Peyer's patch (tissue), 4 donors: ENCODE results near the gene PCYOX1L. TPM values are rescaled to one million over a fixed set of nuclear protein-coding genes. Genes with fewer than 3 reads are reported as not detected.

ENCODE experiments used
- DNase-seq, 3 donors: peaks; one replicate each; pipeline ENCODE4 v3.0.0-alpha.2; 2017 to 2019
- H3K27ac ChIP-seq, 4 donors: fragments of 200-600 bp; sonication (generic); one replicate each; pipeline ENCODE4 v1.5.1; 2016 to 2019
- H3K27me3 ChIP-seq, 2 donors: fragments of 200-600 bp; sonication (generic); one replicate each; pipeline ENCODE4 v1.5.1; 2019
- H3K36me3 ChIP-seq, 3 donors: fragments of 200-600 bp; sonication (generic); one replicate each; pipeline ENCODE4 v1.5.1; 2016 to 2019
- H3K4me1 ChIP-seq, 4 donors: fragments of 200-600 bp; sonication (generic); one replicate each; pipeline ENCODE4 v1.5.1; 2016 to 2019
- H3K4me3 ChIP-seq, 4 donors: fragments of 200-600 bp; sonication (generic); 1 replicate in 3 of 4; 2 replicates in 1 of 4; pipeline ENCODE4 v1.5.1; 2016 to 2019; ENCODE audit warnings: mild to moderate bottlenecking in 1 of 4
- H3K9me3 ChIP-seq, 4 donors: fragments of 200-600 bp; sonication (generic); one replicate each; pipeline ENCODE4 v1.5.1; 2016 to 2019; ENCODE audit warnings: mild to moderate bottlenecking in 1 of 4
- CTCF ChIP-seq, 6 experiments: fragments of 450-650 bp in 4 of 6; fragments of 200-600 bp in 2 of 6; sonication (generic) in 1 of 6; IDR thresholded peaks; one replicate each; pipeline ENCODE4 v1.5.1; 2017 to 2019; ENCODE audit warnings: antibody characterized with exemption in 6 of 6, mild to moderate bottlenecking in 3 of 6, moderate library complexity in 1 of 6
- POLR2A ChIP-seq, 2 donors: fragments of 450-650 bp; IDR thresholded peaks; one replicate each; pipeline ENCODE4 v1.5.1; 2017; ENCODE audit warnings: antibody characterized with exemption in 2 of 2, mild to moderate bottlenecking in 2 of 2, moderate library complexity in 2 of 2
- total RNA-seq, 4 donors: library from RNA; depleted of rRNA; stranded (reverse); fragments of >200 nt; gene quantifications; one replicate each; pipeline ENCODE4 v1.1.0, GENCODE V29; 2016

PCYOX1L gene
- total RNA-seq, 4 donors from 2014 or later = 5.2 to 12.4 (median 6.3) TPM

GRCh38 chr5:149320791-149321330 lies 37.0 kb upstream of the PCYOX1L start:
- no peaks in the 10 kb centered on the region for H3K9me3 ChIP-seq
- TF ChIP-seq POLR2A (IDR thresholded peaks at IDR 0.05) (peak in 1 of 2 donors; percentile 55), CTCF (IDR thresholded peaks at IDR 0.05) (peak in 2 of 6 experiments; percentile 6 to 15)
- DNase-seq = peak; percentile 29 to 95 (median 93)
- peaks cover 0 to 20% (median 0%) of the 10 kb centered on the region in 4 donors for H3K4me1 ChIP-seq
- no peaks in the 10 kb centered on the region for H3K36me3 ChIP-seq
- H3K4me3 ChIP-seq = no peak overlapping the region
- H3K27me3 ChIP-seq = no peaks in the 10 kb centered on the region
- H3K27ac ChIP-seq = peak overlapping the region in 3 of 4 donors; percentile 33 to 80 (median 70)

GRCh38 chr5:149322518-149322917 lies 35.3 kb upstream of the PCYOX1L start:
- peak in 2 of 3 donors; percentile 89 to 91 for DNase-seq
- no peak for TF ChIP-seq CTCF (IDR thresholded peaks at IDR 0.05)
- TF ChIP-seq POLR2A (IDR thresholded peaks at IDR 0.05) = no peak
- Histone ChIP-seq H3K4me3 (no peak overlapping the region), H3K36me3 (no peaks in the 10 kb centered on the region), H3K4me1 (peaks cover 0 to 20% (median 0%) of the 10 kb centered on the region in 4 donors), H3K9me3 (no peaks in the 10 kb centered on the region), H3K27me3 (no peaks in the 10 kb centered on the region), H3K27ac (peak overlapping the region in 2 of 4 donors; percentile 58 to 66)

GRCh38 chr5:149323210-149323609 lies 34.6 kb upstream of the PCYOX1L start:
- no peak for TF ChIP-seq CTCF (IDR thresholded peaks at IDR 0.05)
- TF ChIP-seq POLR2A (IDR thresholded peaks at IDR 0.05) = no peak
- no peak for DNase-seq
- Histone ChIP-seq H3K9me3 (no peaks in the 10 kb centered on the region), H3K27me3 (no peaks in the 10 kb centered on the region), H3K36me3 (no peaks in the 10 kb centered on the region), H3K4me3 (no peak overlapping the region), H3K27ac (peak overlapping the region in 2 of 4 donors; percentile 58 to 66), H3K4me1 (peaks cover 0 to 20% (median 0%) of the 10 kb centered on the region in 4 donors)

GRCh38 chr5:149323621-149324205 lies 34.1 kb upstream of the PCYOX1L start:
- DNase-seq = no peak
- peaks cover 0 to 20% (median 0%) of the 10 kb centered on the region in 4 donors for H3K4me1 ChIP-seq
- peak overlapping the region in 1 of 4 donors; percentile 66 for H3K27ac ChIP-seq
- H3K36me3 ChIP-seq = no peaks in the 10 kb centered on the region
- no peaks in the 10 kb centered on the region for H3K9me3 ChIP-seq
- H3K4me3 ChIP-seq = no peak overlapping the region
- TF ChIP-seq POLR2A (IDR thresholded peaks at IDR 0.05) (no peak), CTCF (IDR thresholded peaks at IDR 0.05) (no peak)
- no peaks in the 10 kb centered on the region for H3K27me3 ChIP-seq

GRCh38 chr5:149324641-149325040 lies 33.2 kb upstream of the PCYOX1L start:
- Histone ChIP-seq H3K9me3 (no peaks in the 10 kb centered on the region), H3K27ac (no peak overlapping the region), H3K4me1 (peaks cover 0 to 20% (median 0%) of the 10 kb centered on the region in 4 donors), H3K4me3 (no peak overlapping the region), H3K36me3 (no peaks in the 10 kb centered on the region), H3K27me3 (no peaks in the 10 kb centered on the region)
- DNase-seq = no peak
- TF ChIP-seq POLR2A (IDR thresholded peaks at IDR 0.05) (no peak), CTCF (IDR thresholded peaks at IDR 0.05) (no peak)
